Stomach (tissue), 4 donors: ENCODE measurements around the gene SGCE.

Experiments
- CTCF ChIP-seq, 7 experiments: fragments of 450-650 bp in 4 of 7; fragments of 200-600 bp in 3 of 7; sonication (generic) in 3 of 7; IDR thresholded peaks; one replicate each; pipeline ENCODE4 v1.5.1; 2016 to 2019; ENCODE audit warnings: antibody characterized with exemption in 7 of 7, control low read depth in 2 of 7, mild to moderate bottlenecking in 1 of 7
- EP300 ChIP-seq: sonication (generic); formaldehyde crosslinking; IDR thresholded peaks from one replicate; pipeline ENCODE4 v1.6.1; 2017; ENCODE audit warnings: antibody characterized with exemption

GRCh38 chr7:94647295-94647694 is 8.6 kb downstream of the SGCE start:
- TF ChIP-seq EP300 (no peak), CTCF (IDR thresholded peaks at IDR 0.05) (no peak)
